Stimulated activated CD8-positive, alpha-beta memory T cell treated with anti-CD3 and anti-CD28 coated beads, Interleukin-7, amount 100 ng/mL, for 4 hours (primary cell): ENCODE measurements around the gene PODNL1.
"Not testable (repeated sequence)": the region's sequence is repeated elsewhere in the genome, so short reads cannot be mapped to it uniquely, and the experiment has no call there.

Experiments used
- DNase-seq, 2 donors: peaks; one replicate each; pipeline ENCODE4 v3.0.0-alpha.2; 2020; ENCODE audit warnings: low read depth in 2 of 2

The PODNL1 gene

DNA sequence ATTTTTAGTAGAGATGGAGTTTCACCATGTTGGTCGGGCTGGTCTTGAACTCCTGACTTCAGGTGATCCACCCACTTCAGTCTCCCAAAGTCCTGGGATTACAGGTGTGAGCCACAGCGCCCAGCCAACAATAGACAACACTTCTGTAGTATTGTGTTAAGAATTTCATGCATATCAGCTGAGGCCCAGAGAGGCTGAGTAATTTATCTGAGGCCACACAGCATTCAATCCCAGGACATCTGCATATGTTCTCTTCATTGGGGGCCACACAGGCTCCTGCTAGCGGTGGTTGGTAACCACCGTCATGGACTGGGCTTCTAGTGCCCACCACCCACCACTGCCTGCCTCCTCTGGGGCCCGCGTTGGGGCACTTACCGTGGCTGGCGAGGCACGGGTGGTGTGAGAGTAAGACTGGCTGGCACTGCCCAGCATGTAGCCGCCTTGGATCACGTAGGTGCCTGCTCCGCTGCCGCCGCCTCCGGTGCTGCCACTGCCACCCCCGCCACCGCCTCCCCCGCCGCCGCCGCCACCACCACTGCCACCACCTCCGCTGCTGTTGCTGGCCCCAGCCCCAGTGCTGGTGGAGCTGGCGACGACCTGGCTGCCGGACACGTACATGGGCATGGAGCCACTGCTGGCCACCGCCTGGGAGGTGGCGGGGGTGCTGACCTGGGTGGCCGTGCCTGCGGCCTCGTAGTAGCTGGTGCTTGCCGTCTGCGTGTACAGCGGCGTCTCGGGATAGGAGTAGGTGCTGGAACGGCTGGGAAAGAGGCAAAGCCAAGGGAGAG, 34.3 kb upstream of the PODNL1 start:
- no peak for DNase-seq

DNA sequence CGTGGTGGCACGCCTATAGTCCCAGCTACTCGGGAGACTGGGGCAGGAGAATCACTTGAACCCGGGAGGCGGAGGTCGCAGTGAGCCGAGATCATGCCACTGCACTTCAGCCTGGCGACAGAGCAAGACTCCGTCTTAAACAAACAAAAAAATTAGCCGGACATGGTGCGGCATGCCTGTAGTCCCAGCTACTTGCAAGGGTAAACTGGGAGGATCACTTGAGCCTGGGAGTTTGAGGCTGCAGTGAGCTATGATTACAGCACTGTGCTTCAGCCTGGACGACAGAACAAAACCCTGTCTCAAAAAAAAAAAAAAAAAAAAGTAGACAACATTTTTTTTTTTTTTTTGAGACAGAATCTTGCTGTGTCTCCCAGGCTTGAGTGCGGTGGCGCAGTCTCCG, 33.7 kb upstream of the PODNL1 start:
- not testable (repeated sequence) for DNase-seq

DNA sequence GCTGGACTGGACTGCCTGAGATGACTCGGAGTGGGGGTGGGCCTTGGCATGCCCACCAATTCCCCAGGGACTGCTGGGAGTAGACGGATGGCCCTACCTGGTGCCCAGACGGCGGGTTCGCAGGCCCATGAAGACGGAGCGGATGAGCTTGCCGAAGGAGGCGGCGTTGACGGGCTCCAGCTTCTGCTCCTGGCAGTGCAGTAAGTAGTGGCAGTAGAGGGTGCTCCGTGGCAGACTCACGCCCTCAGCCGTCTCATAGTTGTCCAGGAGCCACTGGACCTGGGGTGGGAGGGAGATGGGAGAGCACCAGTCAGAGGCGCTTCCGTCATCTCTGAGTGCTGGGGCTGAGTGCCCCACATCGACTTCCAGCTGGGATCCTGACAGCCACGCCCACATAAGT, 31.7 kb upstream of the PODNL1 start:
- DNase-seq, result no peak

DNA sequence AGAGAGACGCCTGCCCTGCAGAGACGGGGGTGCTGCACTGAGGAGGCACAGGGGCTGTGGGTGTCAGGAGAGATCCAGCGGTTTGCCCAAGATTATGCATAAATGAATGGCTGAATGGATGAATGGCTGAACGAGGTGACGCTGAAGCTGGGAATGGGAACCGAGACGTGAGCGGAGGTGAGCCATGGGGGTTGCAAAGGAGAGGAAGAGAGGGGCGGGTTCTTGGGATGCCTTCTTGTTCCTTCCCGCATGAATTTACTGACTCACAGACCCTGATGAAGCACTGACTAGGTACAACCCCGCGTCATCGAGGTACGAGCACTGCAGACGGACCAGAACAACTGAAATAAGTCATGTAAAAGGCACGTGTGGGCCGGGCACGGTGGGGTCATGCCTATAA, 30.8 kb upstream of the PODNL1 start:
- no peak for DNase-seq

- no peak for DNase-seq
Observed at GRCh38 chr19:13968383-13968935, 30.2 kb upstream of the PODNL1 start.

GRCh38 chr19:13967206-13967605, 29.0 kb upstream of the PODNL1 start:
- DNase-seq, result not testable (repeated sequence)

- DNase-seq, result no peak
Observed at GRCh38 chr19:13966684-13967128, 28.5 kb upstream of the PODNL1 start.

DNA sequence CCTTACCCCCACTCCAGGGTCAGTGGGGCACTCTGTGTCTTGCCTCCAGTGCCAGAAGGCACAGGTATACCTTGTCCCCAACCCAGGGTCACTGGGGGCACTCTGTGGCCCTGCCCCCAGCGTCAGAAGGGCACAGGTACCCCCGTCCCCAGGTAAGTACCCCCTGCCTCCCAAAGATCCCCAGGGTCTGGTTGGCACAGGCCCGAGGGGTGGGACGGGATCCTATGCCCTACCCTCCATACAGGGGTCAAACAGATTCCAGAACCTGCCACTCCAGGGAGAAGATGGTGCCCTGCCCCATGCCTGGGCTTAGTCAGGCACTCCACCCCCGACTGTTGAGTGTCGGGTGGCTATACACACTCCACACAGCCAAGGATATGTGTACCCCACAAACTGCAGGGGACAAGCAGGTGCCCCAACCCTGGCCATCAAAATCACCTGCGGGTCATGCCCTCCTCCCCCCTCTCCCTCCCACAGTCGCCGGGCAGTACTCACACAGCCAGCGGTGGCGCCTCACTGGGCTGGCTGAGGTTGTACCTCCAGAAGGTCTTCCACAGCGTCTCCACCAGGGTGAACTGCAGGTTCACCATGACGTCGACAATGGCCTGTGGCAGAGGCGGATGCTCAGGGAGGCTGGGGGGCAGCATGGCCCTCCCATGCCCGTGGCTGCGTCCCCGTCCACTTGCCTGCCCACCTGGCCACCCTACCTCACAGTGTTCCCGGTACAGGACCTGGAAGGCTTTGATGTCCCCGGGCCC, 27.9 kb upstream of the PODNL1 start:
- no peak for DNase-seq

DNA sequence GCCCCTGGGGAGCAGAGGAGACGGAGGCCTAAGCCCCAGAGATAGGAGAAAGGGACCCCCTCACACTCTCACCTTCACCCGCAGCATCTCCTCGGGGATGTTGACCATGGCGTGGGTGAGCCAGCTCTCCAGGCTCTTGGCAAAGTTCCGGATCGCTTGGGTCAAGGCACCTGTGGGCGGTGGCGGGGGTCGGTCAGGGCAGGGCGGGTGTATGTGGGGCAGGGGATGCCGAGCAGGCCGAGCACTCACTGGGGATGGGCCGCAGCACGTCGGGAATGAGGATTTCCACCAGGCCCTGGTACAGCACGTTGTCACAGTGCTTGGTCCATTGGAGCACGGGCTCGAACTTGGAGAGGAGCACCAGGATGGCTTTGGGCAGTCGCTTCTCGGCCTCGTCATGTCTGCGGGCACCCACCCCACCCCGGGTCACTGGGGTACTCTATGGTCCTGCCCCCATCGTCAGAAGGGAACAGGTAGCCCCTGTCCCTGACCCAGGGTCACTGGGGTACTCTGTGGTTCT, 27.2 kb upstream of the PODNL1 start:
- DNase-seq, result no peak

DNA sequence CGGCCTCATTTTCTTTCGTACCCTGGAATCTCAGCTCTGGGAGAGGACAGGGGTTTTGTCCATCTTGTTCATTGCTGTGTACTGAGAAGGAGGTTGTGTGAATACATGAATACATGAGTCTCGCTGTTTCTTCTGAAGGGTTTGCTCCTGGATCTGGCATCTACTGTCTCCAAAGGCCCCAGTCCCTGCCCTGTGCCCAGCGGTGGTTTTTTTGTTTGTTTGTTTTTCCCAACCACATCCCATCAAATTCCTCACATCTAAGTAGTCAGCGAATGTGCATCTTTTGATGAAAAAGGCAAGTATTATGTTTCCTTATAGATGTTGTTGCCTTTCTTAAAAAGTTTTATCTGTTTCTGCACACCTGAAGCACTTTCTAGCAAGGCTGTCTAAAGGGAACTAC, 26.6 kb upstream of the PODNL1 start:
- DNase-seq, result no peak

DNA sequence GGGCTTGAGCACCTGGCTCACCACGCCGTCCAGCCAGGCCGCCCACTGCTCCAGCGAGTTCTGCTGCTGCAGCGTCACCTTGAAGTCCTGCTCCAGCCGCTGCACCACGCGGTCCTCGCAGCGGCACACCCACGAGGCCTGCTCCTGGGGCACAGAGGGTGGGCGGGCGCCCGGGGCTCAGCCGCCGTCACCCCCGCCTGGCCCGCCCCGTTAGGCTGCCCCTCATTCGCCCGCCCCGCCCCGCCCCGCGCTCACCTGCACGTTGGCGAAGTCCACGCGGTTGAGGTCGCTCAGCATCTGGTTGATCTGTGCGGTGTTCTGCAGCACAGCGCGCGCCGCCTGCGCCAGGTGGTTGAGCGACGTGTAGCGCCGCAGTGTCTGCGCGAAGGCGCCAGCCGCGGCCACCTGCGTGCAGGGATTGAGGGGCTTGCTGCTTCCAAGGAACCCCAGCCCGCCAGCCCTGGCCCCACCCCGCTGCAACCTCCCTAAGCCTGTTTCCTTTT, 25.4 kb upstream of the PODNL1 start:
- no peak for DNase-seq

GRCh38 chr19:13962699-13963602, 24.7 kb upstream of the PODNL1 start:
- no peak for DNase-seq

- DNase-seq, result no peak
Observed at GRCh38 chr19:13961826-13962698, 23.8 kb upstream of the PODNL1 start.

GRCh38 chr19:13960863-13961784, 22.9 kb upstream of the PODNL1 start:
- no peak for DNase-seq

GRCh38 chr19:13959962-13960862, 22.0 kb upstream of the PODNL1 start:
- DNase-seq, result no peak

DNA sequence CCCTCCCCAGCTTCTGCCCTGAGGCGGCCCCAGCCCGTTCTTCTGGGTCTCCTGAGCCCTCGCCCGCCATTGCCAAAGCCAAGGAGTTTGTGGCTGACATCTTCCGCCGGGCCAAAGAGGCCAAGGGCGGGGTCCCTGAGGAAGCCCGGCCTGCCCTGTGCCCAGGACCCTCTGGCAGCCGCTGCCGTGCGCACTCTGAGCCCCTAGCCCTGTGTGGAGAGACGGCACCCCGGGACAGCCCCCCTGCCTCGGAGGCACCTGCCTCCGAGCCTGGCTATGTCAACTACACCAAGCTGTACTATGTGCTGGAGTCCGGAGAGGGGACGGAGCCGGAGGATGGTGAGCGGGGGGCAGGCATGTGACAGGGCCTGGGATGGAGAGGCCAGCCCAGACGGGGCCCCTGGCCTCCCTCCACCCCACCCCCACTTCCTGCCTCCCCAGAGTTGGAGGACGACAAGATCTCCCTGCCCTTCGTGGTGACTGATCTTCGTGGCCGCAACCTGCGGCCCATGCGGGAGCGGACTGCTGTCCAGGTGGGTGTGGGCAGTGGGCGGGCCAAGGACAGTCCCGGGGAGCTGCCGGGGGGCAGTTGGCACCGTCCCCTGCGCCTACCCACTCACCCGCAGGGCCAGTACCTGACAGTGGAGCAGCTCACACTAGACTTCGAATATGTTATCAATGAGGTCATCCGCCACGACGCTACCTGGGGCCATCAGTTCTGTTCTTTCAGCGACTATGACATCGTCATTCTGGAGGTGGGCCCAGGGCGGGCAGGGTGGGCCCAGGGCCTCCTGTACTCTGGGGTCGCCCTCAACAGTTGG, 21.1 kb upstream of the PODNL1 start:
- DNase-seq, result no peak

GRCh38 chr19:13958043-13958442, 19.8 kb upstream of the PODNL1 start:
- no peak for DNase-seq
